Smooth muscle cell (in vitro differentiated cells): ENCODE results near the gene GATAD2A. TPM values are rescaled to one million over a fixed set of nuclear protein-coding genes. Genes with fewer than 3 reads are reported as not detected.

Experiments used
- DNase-seq: peaks from one replicate; lab custom pipeline; 2025; ENCODE audit not compliant: unreplicated experiment; lab: John Stamatoyannopoulos, UW
- H2AFZ ChIP-seq: fragments of 200-600 bp; sonication (generic); 2 replicates; pipeline ENCODE4 v1.6.0; 2016; ENCODE audit warnings: antibody characterized with exemption, low read depth, mild to moderate bottlenecking
- H3F3A ChIP-seq: fragments of 200-600 bp; sonication (generic); 2 replicates; pipeline ENCODE4 v1.6.0; 2017; ENCODE audit warnings: antibody characterized with exemption, low read depth
- H3K27ac ChIP-seq: fragments of 200-600 bp; sonication (generic); 2 replicates; pipeline ENCODE4 v1.5.1; 2016; ENCODE audit warnings: low read depth, mild to moderate bottlenecking
- H3K27me3 ChIP-seq: fragments of 200-600 bp; sonication (generic); 2 replicates; pipeline ENCODE4 v1.6.1; 2016; ENCODE audit warnings: low read depth, mild to moderate bottlenecking
- H3K36me3 ChIP-seq: fragments of 200-600 bp; sonication (generic); 2 replicates; pipeline ENCODE4 v1.5.1; 2016; ENCODE audit warnings: low read depth
- H3K4me1 ChIP-seq: fragments of 200-600 bp; sonication (generic); 2 replicates; pipeline ENCODE4 v1.5.1; 2016; ENCODE audit warnings: low read depth
- H3K4me2 ChIP-seq: fragments of 200-600 bp; sonication (generic); 2 replicates; pipeline ENCODE4 v1.6.0; 2016; ENCODE audit warnings: mild to moderate bottlenecking
- H3K4me3 ChIP-seq: fragments of 200-600 bp; sonication (generic); 2 replicates; pipeline ENCODE4 v1.5.1; 2016; ENCODE audit warnings: mild to moderate bottlenecking
- H3K79me2 ChIP-seq: fragments of 200-600 bp; sonication (generic); 2 replicates; pipeline ENCODE4 v1.6.0; 2016; ENCODE audit warnings: low read depth, mild to moderate bottlenecking
- H3K9ac ChIP-seq: fragments of 200-600 bp; sonication (generic); 2 replicates; pipeline ENCODE4 v1.6.0; 2016; ENCODE audit warnings: low read depth
- H3K9me3 ChIP-seq: fragments of 200-600 bp; sonication (generic); replicated peaks from 2 replicates; pipeline ENCODE4 v1.5.1; 2016; ENCODE audit warnings: low read depth
- H4K20me1 ChIP-seq: fragments of 200-600 bp; sonication (generic); 2 replicates; pipeline ENCODE4 v1.6.0; 2016; ENCODE audit warnings: low read depth
- whole genome bisulfite sequencing: methylation state at CpG from one replicate; pipeline ENCODE4 v1.1.7; 2016; ENCODE audit warnings: low lambda C conversion rate; 5-methylcytosine and 5-hydroxymethylcytosine counted together
- polyA plus RNA-seq: library from polyadenylated mRNA; unstranded; fragments of >200 nt; fragmentation: Nextera tagmentation; extraction: Ambion mirVana; gene quantifications from 2 replicates; pipeline ENCODE4 v1.2.1, GENCODE V29; 2016
- total RNA-seq: library from RNA; depleted of rRNA; stranded (reverse); fragments of >200 nt; gene quantifications from 2 replicates; pipeline ENCODE4 v1.2.3, GENCODE V29; 2014
- TF ChIP-seq, protein P1 (sequence below): fragments of 200-600 bp; sonication (generic); IDR thresholded peaks from 2 replicates; pipeline ENCODE4 v1.5.1; 2017; ENCODE audit warnings: borderline replicate concordance, mild to moderate bottlenecking, antibody characterized with exemption; ENCODE audit not compliant: insufficient read depth, poor library complexity, severe bottlenecking

The GATAD2A gene
- total and polyA plus RNA-seq, 2 experiments from 2014 or later: 26.8 to 27.0 TPM

DNA sequence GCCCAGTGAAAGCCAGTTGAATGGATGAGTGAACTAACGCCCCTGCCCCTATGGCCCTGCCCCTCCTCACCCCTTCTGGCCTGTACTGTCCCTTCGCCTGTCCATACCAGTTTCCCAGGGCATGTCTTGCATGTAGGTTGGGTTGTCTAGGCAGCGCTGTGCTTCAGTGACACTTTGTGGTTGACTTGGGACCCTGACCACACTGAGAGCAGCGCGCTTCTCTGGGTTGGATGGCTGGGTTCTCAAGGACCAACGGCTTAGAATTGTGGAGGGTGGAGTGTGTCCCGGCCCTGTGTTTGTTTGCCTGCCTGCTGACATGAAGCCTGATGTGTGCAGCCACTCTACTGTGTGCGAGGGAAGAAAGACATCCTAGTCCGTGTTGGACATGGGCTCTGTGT, 15.8 kb downstream of the GATAD2A start:
- H3K27ac ChIP-seq: no peak overlapping the region
- H3K9ac ChIP-seq: no peak overlapping the region
- WGBS: 96% methylated on average over 8 of the region's 9 CpGs
- H4K20me1 ChIP-seq: peaks cover 100% of the 10 kb centered on the region
- no peak overlapping the region for H2AFZ ChIP-seq
- H3K9me3 ChIP-seq: no peaks in the 10 kb centered on the region
- peaks cover 4% of the 10 kb centered on the region for H3K4me1 ChIP-seq
- H3F3A ChIP-seq: no peaks in the 10 kb centered on the region
- DNase-seq: no peak
- H3K4me3 ChIP-seq: no peak overlapping the region
- no peaks in the 10 kb centered on the region for H3K27me3 ChIP-seq
- TF ChIP-seq, protein P1, sequence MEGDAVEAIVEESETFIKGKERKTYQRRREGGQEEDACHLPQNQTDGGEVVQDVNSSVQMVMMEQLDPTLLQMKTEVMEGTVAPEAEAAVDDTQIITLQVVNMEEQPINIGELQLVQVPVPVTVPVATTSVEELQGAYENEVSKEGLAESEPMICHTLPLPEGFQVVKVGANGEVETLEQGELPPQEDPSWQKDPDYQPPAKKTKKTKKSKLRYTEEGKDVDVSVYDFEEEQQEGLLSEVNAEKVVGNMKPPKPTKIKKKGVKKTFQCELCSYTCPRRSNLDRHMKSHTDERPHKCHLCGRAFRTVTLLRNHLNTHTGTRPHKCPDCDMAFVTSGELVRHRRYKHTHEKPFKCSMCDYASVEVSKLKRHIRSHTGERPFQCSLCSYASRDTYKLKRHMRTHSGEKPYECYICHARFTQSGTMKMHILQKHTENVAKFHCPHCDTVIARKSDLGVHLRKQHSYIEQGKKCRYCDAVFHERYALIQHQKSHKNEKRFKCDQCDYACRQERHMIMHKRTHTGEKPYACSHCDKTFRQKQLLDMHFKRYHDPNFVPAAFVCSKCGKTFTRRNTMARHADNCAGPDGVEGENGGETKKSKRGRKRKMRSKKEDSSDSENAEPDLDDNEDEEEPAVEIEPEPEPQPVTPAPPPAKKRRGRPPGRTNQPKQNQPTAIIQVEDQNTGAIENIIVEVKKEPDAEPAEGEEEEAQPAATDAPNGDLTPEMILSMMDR: no peak
- H3K79me2 ChIP-seq: peaks cover 98% of the 10 kb centered on the region
- H3K4me2 ChIP-seq: no peak overlapping the region
- no peaks in the 10 kb centered on the region for H3K36me3 ChIP-seq

DNA sequence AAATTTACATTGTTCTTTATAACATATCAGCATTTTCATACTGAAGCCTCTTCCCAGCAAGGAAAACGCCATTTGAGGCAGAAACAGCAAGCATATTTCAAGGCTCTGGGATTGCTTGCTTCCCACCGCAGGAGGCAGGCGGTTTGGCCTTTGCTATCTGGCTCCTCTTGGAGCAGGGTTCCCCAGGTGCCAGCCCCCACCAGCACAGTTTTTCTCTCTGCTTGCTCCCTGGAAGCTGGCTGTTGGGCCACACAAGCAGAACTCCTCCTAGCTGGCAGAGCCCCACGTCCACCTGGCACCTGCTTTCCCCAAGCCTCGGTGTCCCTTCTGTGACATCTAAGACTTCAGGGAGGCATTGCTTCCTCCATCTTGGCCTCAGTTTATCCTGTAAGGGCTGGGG, 16.7 kb downstream of the GATAD2A start:
- no peak for DNase-seq
- Histone ChIP-seq H3K27ac (no peak overlapping the region), H3K9me3 (no peaks in the 10 kb centered on the region), H3K27me3 (no peaks in the 10 kb centered on the region), H3K4me3 (no peak overlapping the region), H3K4me1 (peaks cover 4% of the 10 kb centered on the region), H3K9ac (no peak overlapping the region), H4K20me1 (peaks cover 100% of the 10 kb centered on the region), H3F3A (no peaks in the 10 kb centered on the region), H3K36me3 (no peaks in the 10 kb centered on the region), H3K4me2 (no peak overlapping the region), H2AFZ (no peak overlapping the region), H3K79me2 (peaks cover 98% of the 10 kb centered on the region)
- 94% methylated on average over 5 of the region's 5 CpGs for WGBS
- TF ChIP-seq, protein P1: no peak

DNA sequence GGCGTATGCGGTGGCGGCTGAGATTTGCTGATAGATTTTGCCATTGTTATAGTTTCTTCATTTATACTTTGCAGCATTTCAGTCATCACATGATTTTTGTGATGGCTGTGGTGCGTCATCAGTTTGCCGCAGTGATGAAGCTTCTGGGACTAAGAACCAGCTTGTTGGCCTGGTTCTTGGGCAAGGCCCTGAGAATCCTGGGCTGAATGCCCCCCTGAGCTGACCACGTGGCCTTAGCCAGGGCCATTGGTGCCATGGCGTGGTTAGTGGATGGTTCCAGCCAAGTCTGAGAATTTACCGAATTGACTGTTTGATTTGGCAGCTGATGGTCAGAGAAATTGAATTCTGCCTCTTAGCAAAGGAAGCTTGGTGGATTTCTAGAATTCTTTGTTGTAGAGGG, 17.8 kb downstream of the GATAD2A start:
- Histone ChIP-seq H3F3A (no peaks in the 10 kb centered on the region), H3K4me3 (no peak overlapping the region), H3K4me1 (no peaks in the 10 kb centered on the region), H3K79me2 (peaks cover 98% of the 10 kb centered on the region), H3K4me2 (no peak overlapping the region), H4K20me1 (peaks cover 100% of the 10 kb centered on the region), H3K27me3 (no peaks in the 10 kb centered on the region), H2AFZ (no peak overlapping the region), H3K27ac (no peak overlapping the region), H3K9me3 (no peaks in the 10 kb centered on the region), H3K36me3 (no peaks in the 10 kb centered on the region), H3K9ac (no peak overlapping the region)
- DNase-seq: no peak
- TF ChIP-seq, protein P1: no peak
- WGBS: 97% methylated on average over 8 of the region's 8 CpGs

DNA sequence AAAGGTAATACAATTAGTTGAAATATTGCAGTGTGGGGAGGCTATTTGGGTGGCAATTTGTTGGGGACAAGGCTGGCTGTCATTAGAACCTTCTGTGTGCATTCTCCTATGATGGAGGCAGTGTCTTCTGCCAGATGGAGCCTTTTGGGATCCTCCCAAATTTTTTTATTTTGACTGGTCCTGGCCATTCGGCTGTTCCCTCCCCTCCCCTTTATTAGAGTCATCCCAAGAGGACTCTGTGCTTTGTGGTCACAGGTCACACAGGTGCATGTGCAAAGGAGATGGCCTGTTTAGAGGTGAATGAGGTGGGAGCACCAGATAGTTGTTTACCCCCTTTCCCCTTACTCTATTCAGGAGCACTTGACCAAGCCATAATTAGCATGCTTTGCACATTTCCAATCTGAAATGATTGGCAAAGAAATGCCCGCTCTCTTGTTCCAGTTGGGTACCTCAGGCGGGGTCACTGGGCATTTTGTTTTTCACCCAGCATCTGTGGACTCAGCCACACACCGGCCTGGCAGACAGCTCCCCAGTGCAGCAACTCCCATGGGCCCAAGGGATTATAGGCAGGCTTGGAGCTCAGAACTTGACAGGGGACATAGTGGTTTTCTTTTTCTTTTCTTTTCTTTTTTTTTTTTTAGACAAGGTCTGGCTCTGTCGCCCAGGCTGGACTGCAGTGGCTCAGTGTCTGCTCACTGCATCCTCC, 19.8 kb downstream of the GATAD2A start:
- Histone ChIP-seq H3K9me3 (no peaks in the 10 kb centered on the region), H3K27ac (no peak overlapping the region), H3K79me2 (peaks cover 100% of the 10 kb centered on the region), H3K4me1 (no peaks in the 10 kb centered on the region), H3F3A (no peaks in the 10 kb centered on the region), H3K4me3 (no peak overlapping the region), H3K36me3 (no peaks in the 10 kb centered on the region), H3K4me2 (no peak overlapping the region), H3K27me3 (no peaks in the 10 kb centered on the region), H3K9ac (no peak overlapping the region), H4K20me1 (peaks cover 100% of the 10 kb centered on the region), H2AFZ (no peak overlapping the region)
- TF ChIP-seq, protein P1: no peak
- DNase-seq: no peak
- 96% methylated on average over 4 of the region's 5 CpGs for WGBS
